Left colon (tissue), 2 donors: ENCODE results near the gene RHOJ. TPM values are rescaled to one million over a fixed set of nuclear protein-coding genes. Genes with fewer than 3 reads are reported as not detected.
"Not testable (repeated sequence)": the region's sequence is repeated elsewhere in the genome, so short reads cannot be mapped to it uniquely, and the experiment has no call there.

Experiments
- ATAC-seq: fragments of 200-7000 bp; cut with Tn5 transposase; one replicate; pipeline ENCODE4 v1.9.1; 2020; ENCODE audit warnings: mild to moderate bottlenecking, moderate library complexity
- DNase-seq, 2 donors: peaks; one replicate each; pipeline ENCODE4 v3.0.0-alpha.2; 2020
- intact Hi-C, 2 donors: fragments of 100-400 bp; cut with DNase I in 1 of 2; cut with micrococcal nuclease in 1 of 2; formaldehyde crosslinking; loops; one replicate each; pipeline versions ENCODE4 v1.11.2 to v1.14.0; 2022; cut with DNase I, micrococcal nuclease
- long read RNA-seq: library from polyadenylated mRNA; unstranded; transcript quantifications from one replicate; pipeline ENCODE4 v2.0.0, GENCODE V29; 2021
- total RNA-seq, 2 donors: library from RNA; stranded (reverse); fragmentation: NEBNext Ultra II Directional; extraction: Animal tissue kit (Norgen Biotek cat#: 25700); gene quantifications; one replicate each; pipeline ENCODE4 v1.2.1, GENCODE V29; 2021
- donor health status: DM: no; HTN: no; CAD: no.
- donor health status: DM: yes; HTN: yes; CAD: no.

Gene RHOJ
- 1 to 10 TPM; 4.8 to 5.1 TPM for total RNA-seq
- long read RNA-seq, partial matches to known transcripts = 0 of 2 reads
- long read RNA-seq, other reads (novel, unspliced or antisense) = 1 of 2 reads

- no peak for ATAC-seq
- intact Hi-C loops = no loop called here
- peak in 1 of 2 donors; percentile 8 for DNase-seq
Measured at GRCh38 chr14:63204407-63205043, at the start of gene RHOJ. Gene RHOJ, plus strand, starts transcription at chr14:63204443. Its CDS starts 427 bp downstream, at chr14:63204870.

GRCh38 chr14:63155511-63156185, 48.6 kb upstream of the RHOJ start:
- no peak for ATAC-seq

GRCh38 chr14:63157195-63157594, 47.0 kb upstream of the RHOJ start:
- DNase-seq (no peak), ATAC-seq (no peak)
- intact Hi-C loops = no loop called here

More at GRCh38 chr14:63155511-63156185, 48.6 kb upstream of the RHOJ start:
- intact Hi-C loops = no loop called here
- DNase-seq = no peak

- no peak for DNase-seq
- no peak for ATAC-seq
- intact Hi-C loops = no loop called here
Measured at GRCh38 chr14:63163306-63163705, 40.9 kb upstream of the RHOJ start.

GRCh38 chr14:63164108-63164683, 40.0 kb upstream of the RHOJ start:
- intact Hi-C loops = no loop called here
- no peak for ATAC-seq
- no peak for DNase-seq

GRCh38 chr14:63165267-63165666, 39.0 kb upstream of the RHOJ start:
- DNase-seq, ATAC-seq, intact Hi-C loops: not testable (repeated sequence)

- ATAC-seq (no peak), DNase-seq (no peak)
- intact Hi-C loops = no loop called here
Measured at GRCh38 chr14:63167044-63167443, 37.2 kb upstream of the RHOJ start.

GRCh38 chr14:63174760-63175191, 29.5 kb upstream of the RHOJ start:
- intact Hi-C loops = no loop called here
- ATAC-seq = no peak
- DNase-seq = no peak

- DNase-seq = no peak
- ATAC-seq = no peak
- intact Hi-C loops = no loop called here
Measured at GRCh38 chr14:63175531-63175930, 28.7 kb upstream of the RHOJ start.

GRCh38 chr14:63178912-63179311, 25.3 kb upstream of the RHOJ start:
- intact Hi-C loops = no loop called here
- no peak for DNase-seq
- ATAC-seq = no peak

- intact Hi-C loops = no loop called here
- no peak for DNase-seq
- no peak for ATAC-seq
Measured at GRCh38 chr14:63179383-63179782, 24.9 kb upstream of the RHOJ start.

- intact Hi-C loops = no loop called here
- no peak for DNase-seq
Measured at GRCh38 chr14:63180011-63180410, 24.2 kb upstream of the RHOJ start.

GRCh38 chr14:63182968-63183367, 21.3 kb upstream of the RHOJ start:
- DNase-seq (no peak), ATAC-seq (no peak)
- intact Hi-C loops = no loop called here

More at GRCh38 chr14:63180011-63180410, 24.2 kb upstream of the RHOJ start:
- ATAC-seq = no peak

- intact Hi-C loops = no loop called here
- DNase-seq (no peak), ATAC-seq (no peak)
Measured at GRCh38 chr14:63186453-63186852, 17.8 kb upstream of the RHOJ start.

GRCh38 chr14:63191211-63191610, 13.0 kb upstream of the RHOJ start:
- ATAC-seq = no peak
- intact Hi-C loops = no loop called here

GRCh38 chr14:63192085-63192484, 12.2 kb upstream of the RHOJ start:
- no peak for ATAC-seq
- no peak for DNase-seq
- intact Hi-C loops = no loop called here

More at GRCh38 chr14:63191211-63191610, 13.0 kb upstream of the RHOJ start:
- no peak for DNase-seq

GRCh38 chr14:63193236-63193635, 11.0 kb upstream of the RHOJ start:
- DNase-seq (no peak), ATAC-seq (no peak)
- intact Hi-C loops = no loop called here

GRCh38 chr14:63200035-63200740, 4.1 kb upstream of the RHOJ start:
- intact Hi-C loops = no loop called here
- DNase-seq (no peak), ATAC-seq (no peak)

GRCh38 chr14:63200767-63201166, 3.5 kb upstream of the RHOJ start:
- no peak for ATAC-seq
- intact Hi-C loops = no loop called here
- no peak for DNase-seq
